VCaP (cell line): ENCODE results near the gene JAKMIP1.
A peak's percentile ranks its signal among the peaks of the same experiment; 100 is the strongest.

Experiments
- H3K27ac ChIP-seq: fragments of 450-650 bp; 2 replicates; pipeline ENCODE4 v1.5.1; 2017
- TF ChIP-seq, protein P1 (sequence below): fragments of 450-650 bp; conservative IDR thresholded peaks from 2 replicates; pipeline ENCODE4 v1.5.1; 2017; ENCODE audit warnings: mild to moderate bottlenecking, moderate library complexity

JAKMIP1 gene

DNA sequence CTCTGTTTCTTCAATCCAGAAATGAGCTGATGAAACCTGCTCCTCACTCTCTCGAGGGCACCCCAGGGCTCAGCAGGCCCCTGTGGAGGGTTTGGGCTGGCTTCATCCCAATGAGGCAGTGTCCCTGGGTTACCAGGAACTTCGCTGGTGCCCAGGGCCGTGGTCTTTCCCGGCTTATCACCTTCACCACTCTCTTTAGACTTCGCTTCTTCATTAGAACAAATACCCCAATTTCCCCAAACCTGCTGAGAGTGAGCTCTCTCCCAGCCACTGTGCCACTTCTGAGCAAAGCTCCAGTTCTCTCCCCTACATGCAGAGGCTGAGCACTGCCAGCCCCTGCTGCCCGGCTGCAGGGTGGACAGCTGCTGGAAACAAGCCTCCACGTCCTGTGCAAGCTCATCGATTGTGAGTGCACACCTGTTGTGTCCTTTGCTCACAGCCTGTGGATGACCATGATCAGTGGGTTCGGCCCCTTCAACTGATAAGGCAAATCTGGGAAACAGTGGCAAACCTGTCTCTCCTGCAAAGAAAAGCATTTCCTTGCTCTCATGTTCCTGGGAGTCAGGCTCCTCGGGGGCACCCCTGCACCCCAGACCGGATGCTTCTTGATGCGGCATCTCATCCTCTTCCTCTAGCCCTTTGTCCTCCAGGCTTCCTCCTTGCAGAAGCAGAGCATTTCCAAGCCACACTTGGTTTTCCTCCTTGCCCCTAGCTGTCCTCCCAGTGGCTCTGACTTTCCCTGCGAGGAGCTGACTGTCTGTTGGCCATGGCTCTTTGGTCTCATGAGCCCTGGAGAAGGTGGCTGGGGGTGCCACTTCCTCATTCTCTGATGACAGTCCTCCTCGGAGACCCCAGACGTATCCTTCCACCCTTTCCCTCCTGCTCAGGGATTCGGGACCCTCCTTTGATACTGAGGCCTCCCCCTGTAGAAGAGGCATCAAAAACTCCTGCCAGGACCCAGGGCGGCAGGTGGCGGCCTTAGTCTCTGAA is 210.8 kb downstream of the JAKMIP1 start:
- H3K27ac ChIP-seq: no peak overlapping the region
- TF ChIP-seq, protein P1, sequence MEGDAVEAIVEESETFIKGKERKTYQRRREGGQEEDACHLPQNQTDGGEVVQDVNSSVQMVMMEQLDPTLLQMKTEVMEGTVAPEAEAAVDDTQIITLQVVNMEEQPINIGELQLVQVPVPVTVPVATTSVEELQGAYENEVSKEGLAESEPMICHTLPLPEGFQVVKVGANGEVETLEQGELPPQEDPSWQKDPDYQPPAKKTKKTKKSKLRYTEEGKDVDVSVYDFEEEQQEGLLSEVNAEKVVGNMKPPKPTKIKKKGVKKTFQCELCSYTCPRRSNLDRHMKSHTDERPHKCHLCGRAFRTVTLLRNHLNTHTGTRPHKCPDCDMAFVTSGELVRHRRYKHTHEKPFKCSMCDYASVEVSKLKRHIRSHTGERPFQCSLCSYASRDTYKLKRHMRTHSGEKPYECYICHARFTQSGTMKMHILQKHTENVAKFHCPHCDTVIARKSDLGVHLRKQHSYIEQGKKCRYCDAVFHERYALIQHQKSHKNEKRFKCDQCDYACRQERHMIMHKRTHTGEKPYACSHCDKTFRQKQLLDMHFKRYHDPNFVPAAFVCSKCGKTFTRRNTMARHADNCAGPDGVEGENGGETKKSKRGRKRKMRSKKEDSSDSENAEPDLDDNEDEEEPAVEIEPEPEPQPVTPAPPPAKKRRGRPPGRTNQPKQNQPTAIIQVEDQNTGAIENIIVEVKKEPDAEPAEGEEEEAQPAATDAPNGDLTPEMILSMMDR: no peak

DNA sequence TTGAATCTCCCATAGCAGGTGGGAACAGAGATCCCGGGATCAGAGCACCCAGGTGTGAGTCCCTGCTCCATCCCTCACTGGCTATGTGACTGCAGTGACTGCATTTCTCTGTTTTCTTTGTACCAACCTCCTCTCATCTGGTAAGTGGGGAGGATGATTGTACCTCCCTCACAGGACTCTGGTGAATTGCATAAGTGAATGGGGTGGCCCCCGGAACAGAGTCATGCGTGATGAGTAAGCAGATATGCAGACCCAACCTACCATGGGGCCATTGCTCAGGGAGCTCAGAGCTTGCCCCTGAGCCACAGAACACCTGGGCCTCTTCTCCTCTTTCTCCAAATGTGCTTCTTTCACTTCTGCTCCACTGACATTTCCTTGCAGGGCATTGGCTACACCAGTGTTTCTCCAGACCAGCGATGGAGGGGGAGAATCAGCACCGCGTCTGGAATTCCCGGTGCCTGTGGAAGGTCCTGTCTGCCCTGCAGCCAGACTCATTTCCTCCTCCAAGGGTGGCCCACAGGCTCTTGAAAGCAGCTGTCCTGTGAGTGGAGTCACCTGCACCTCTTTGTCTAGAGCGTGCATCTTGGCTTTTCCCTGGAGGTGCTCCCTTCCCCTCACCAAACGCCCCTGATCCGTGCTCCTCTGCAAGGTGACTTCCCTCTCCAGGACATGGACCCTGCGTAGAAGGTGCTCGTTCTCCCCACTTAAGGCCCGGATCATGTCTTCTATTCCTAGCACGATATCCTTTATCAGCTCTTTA is 212.1 kb downstream of the JAKMIP1 start:
- H3K27ac ChIP-seq: no peak overlapping the region
- TF ChIP-seq, protein P1: no peak

DNA sequence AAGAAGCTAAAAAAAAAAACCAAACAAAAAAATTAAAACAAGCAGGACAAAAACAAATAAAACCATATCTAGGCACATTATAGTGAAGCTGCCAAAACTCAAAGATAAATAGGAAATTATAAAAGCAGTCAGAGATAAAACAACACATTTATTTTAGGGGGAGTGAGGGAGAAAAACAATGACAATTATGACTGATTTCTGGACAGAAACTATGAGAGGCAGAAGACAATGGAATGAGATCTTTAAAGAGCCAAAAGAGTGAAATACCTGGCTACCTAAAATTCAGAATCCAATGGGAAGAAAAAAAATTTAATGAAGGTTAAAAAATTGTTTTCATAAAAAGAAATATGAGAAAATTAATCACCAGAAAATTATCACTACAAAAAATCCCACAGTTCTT is 215.5 kb downstream of the JAKMIP1 start:
- H3K27ac ChIP-seq: no peak overlapping the region
- TF ChIP-seq, protein P1: no peak

DNA sequence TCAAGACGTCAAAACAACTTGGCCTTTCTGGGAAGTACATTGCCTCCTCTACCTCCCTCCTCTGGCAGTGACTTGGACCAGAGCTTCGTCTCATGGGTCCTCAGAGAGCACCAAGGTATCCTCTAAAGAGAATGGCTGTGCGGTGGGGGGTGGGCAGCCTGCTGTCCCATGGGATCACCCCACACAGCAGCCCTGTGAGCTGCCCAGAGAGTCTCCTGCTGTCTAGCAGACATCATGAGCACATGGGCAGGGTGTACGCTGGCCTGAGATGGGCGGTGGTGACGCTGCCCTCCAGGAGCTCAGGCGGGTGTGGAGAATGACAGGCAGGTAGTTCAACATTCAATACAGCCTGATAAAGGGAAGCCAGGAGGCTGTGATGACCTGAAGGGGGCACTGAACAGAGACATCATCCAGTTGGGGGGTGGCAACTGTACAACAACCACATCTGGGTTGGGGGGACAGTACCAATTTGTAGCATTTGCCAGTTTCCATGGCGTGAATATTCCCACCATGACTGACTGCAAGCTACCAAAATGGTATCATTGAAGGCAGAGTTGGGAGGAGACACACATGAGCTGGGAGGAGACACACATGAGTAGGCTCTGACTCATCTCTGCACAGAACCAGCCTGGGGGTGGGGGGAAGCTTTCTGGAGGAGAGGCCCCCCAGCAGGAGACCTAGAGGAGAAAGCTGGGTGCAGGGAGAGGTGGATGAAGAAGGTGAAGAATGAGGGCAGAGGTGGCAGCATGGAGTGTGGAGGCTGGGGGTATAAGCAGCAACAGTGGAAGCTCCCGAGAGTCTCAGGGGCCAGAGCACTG is 218.0 kb downstream of the JAKMIP1 start:
- TF ChIP-seq, protein P1: no peak

DNA sequence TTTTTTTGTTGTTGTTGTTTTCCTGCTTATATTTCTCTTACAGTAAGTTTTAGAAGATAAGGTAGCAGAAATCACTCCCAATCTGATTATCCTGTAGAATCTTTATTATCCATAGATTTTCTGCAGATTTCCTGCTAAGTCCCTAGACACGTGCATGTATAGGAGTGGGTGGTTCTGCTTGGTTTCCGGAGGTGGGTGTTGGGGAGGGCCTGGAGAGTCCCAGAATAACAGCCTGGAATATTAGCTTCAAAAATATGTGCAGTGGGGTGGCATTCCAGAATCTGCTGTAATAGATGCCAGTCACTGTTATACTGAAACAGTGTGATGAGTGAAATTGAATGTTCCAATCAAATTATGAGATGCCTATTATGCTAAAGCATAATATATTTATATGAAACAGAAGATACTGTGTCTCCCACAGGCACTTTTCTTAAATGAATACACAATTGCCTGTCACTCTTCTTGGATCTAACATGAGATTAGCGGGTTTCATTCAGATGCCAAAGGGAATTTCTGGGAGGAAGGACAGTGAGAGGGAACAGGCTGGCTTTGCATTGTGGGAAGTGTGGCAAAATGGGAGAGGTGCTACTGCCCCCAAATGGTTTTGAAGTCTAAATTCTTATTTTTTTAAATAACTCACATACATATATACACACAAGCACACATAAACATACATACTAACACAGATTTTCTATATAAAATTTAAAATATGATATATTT is 219.8 kb downstream of the JAKMIP1 start:
- H3K27ac ChIP-seq: no peak overlapping the region
- TF ChIP-seq, protein P1: no peak

More for the DNA sequence above, 218.0 kb downstream of the JAKMIP1 start:
- H3K27ac ChIP-seq: no peak overlapping the region

DNA sequence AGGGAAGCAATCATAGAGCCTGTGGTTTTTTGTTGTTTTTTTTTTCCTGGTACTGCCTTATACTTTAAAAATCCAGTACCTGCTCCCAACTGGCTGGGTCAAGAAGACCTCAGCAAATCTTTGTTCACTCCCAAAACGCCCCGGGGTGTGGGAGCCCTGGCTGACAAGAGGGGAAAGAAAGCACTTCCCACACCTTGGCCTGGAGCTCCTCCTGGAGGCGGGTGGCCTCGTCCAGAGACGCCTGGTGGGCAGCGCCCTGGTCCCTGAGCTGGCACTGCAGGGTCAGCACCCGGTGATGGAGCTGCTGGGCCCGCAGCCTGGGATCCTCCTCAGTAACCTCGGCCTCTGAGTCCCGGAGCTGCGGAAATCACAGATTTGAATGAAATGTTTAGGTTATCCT is 220.4 kb downstream of the JAKMIP1 start:
- TF ChIP-seq, protein P1: peak; percentile 89
- H3K27ac ChIP-seq: no peak overlapping the region
